Measurements from ENCODE around the gene TLE4.

DNA sequence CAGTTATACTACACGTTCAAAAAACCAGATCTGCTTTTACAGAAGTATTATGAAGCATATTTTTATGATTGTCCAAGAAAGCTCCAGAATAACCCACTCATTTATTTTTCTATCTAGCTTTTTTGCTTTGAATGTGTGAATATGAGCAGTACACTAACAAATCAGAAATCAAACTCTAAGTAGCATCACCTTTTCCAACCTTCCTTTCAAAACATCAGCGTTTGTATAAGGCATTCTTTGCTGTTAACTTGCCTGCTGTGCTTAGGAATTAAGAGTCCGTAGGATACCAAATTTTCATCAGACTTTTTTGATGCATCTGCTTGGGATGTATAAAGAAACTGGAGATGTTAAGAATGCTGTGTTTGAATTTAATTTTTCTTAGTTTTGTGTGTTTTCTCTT lies 3.8 kb downstream of the TLE4 start:
- TF ChIP-seq, protein P1, sequence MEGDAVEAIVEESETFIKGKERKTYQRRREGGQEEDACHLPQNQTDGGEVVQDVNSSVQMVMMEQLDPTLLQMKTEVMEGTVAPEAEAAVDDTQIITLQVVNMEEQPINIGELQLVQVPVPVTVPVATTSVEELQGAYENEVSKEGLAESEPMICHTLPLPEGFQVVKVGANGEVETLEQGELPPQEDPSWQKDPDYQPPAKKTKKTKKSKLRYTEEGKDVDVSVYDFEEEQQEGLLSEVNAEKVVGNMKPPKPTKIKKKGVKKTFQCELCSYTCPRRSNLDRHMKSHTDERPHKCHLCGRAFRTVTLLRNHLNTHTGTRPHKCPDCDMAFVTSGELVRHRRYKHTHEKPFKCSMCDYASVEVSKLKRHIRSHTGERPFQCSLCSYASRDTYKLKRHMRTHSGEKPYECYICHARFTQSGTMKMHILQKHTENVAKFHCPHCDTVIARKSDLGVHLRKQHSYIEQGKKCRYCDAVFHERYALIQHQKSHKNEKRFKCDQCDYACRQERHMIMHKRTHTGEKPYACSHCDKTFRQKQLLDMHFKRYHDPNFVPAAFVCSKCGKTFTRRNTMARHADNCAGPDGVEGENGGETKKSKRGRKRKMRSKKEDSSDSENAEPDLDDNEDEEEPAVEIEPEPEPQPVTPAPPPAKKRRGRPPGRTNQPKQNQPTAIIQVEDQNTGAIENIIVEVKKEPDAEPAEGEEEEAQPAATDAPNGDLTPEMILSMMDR (IDR thresholded peaks at IDR 0.05): no peak
- no peak for TF ChIP-seq EP300 (IDR thresholded peaks at IDR 0.05)

Measured in stomach (tissue), 4 donors.